ENCODE data around the gene PCDHA1.
"Not testable (repeated sequence)": the region's sequence is repeated elsewhere in the genome, so short reads cannot be mapped to it uniquely, and the experiment has no call there.

PCDHA1 gene

DNA sequence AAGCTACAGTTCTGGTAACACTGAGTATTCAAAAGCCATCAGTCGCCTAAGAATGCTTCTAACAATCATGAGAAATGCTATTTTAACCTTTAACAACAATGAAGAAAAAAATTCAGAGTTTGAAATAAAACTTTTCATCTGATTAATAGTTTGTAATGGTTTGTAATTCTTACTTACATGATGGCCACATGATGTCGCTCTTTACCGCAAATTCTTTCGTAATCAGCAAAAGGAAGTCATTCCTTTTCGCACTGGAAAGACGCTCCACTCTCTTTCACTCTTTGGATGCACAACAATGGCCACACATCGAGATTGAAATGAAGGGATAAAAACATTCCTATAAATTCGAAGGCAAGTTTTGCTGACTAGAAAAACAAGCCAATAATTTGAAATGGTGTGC is 48.1 kb downstream of the PCDHA1 start, which contains the start of gene PCDHA7:
PCDHA7 (plus strand) TSS at position 277 of the 400 bp plus-strand sequence; CDS start at position 392, 115 bp downstream.
- no peak within 1 kb of the TSS for H3K4me3 ChIP-seq (IDR thresholded peaks at IDR 0.05; ENCODE audit: insufficient read depth, low read depth, low read length)
- H3K9ac ChIP-seq: no peak within 1 kb of the TSS
- no peak within 1 kb of the TSS for H2AFZ ChIP-seq (ENCODE audit: low read depth)
- TF ChIP-seq, protein P1, sequence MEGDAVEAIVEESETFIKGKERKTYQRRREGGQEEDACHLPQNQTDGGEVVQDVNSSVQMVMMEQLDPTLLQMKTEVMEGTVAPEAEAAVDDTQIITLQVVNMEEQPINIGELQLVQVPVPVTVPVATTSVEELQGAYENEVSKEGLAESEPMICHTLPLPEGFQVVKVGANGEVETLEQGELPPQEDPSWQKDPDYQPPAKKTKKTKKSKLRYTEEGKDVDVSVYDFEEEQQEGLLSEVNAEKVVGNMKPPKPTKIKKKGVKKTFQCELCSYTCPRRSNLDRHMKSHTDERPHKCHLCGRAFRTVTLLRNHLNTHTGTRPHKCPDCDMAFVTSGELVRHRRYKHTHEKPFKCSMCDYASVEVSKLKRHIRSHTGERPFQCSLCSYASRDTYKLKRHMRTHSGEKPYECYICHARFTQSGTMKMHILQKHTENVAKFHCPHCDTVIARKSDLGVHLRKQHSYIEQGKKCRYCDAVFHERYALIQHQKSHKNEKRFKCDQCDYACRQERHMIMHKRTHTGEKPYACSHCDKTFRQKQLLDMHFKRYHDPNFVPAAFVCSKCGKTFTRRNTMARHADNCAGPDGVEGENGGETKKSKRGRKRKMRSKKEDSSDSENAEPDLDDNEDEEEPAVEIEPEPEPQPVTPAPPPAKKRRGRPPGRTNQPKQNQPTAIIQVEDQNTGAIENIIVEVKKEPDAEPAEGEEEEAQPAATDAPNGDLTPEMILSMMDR (conservative IDR thresholded peaks at IDR 0.05; ENCODE audit: low read depth, low read length): no peak
- H3K36me3 ChIP-seq (ENCODE audit: insufficient read depth): no peaks in the 10 kb centered on the region
- H4K20me1 ChIP-seq (ENCODE audit: insufficient read depth): no peaks in the 10 kb centered on the region
- no peak within 1 kb of the TSS for H3K27ac ChIP-seq
- no peaks in the 10 kb centered on the region for H3K27me3 ChIP-seq (ENCODE audit: insufficient read depth, low read depth)
- no peak within 1 kb of the TSS for H3K4me2 ChIP-seq
- H3K79me2 ChIP-seq (ENCODE audit: insufficient read depth, low read depth): no peaks in the 10 kb centered on the region
- no peaks in the 10 kb centered on the region for H3K4me1 ChIP-seq (ENCODE audit: low read depth, poor library complexity, severe bottlenecking)

DNA sequence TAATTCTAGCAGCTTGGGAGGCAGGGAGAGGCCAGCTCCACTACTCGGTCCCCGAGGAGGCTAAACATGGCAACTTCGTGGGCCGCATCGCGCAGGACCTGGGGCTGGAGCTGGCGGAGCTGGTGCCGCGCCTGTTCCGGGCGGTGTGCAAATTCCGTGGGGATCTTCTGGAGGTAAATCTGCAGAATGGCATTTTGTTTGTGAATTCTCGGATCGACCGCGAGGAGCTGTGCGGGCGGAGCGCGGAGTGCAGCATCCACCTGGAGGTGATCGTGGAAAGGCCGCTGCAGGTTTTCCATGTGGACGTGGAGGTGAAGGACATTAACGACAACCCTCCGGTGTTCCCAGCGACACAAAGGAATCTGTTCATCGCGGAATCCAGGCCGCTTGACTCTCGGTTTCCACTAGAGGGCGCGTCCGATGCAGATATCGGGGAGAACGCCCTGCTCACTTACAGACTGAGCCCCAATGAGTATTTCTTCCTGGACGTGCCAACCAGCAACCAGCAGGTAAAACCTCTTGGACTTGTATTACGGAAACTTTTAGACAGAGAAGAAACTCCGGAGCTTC is 48.6 kb downstream of the PCDHA1 start:
- H3K4me1 ChIP-seq (ENCODE audit: low read depth, poor library complexity, severe bottlenecking); H3K9ac ChIP-seq; H3K27me3 ChIP-seq (ENCODE audit: insufficient read depth, low read depth); H3K27ac ChIP-seq; H3K79me2 ChIP-seq (ENCODE audit: insufficient read depth, low read depth); H3K36me3 ChIP-seq (ENCODE audit: insufficient read depth); H3K4me3 ChIP-seq (IDR thresholded peaks at IDR 0.05; ENCODE audit: insufficient read depth, low read depth, low read length); H3K4me2 ChIP-seq; H4K20me1 ChIP-seq (ENCODE audit: insufficient read depth); H2AFZ ChIP-seq (ENCODE audit: low read depth): not testable (repeated sequence)

DNA sequence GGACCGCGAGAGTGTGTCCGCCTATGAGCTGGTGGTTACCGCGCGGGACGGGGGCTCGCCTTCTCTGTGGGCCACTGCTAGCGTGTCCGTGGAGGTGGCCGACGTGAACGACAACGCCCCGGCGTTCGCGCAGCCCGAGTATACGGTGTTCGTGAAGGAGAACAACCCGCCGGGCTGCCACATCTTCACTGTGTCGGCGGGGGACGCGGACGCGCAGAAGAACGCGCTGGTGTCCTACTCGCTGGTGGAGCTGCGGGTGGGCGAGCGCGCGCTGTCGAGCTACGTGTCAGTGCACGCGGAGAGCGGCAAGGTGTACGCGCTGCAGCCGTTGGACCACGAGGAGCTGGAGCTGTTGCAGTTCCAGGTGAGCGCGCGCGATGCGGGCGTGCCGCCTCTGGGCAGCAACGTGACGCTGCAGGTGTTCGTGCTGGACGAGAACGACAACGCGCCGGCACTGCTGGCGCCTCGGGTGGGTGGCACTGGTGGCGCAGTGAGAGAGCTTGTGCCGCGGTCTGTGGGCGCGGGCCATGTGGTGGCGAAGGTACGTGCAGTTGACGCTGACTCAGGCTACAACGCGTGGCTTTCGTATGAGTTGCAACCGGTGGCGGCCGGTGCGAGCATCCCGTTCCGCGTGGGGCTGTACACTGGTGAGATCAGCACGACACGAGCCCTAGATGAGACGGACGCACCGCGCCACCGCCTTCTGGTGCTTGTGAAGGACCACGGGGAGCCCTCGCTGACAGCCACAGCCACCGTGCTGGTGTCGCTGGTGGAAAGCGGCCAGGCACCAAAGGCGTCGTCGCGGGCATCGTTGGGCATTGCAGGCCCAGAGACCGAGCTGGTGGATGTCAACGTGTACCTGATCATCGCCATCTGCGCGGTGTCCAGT is 49.9 kb downstream of the PCDHA1 start:
- H3K4me3 ChIP-seq (IDR thresholded peaks at IDR 0.05; ENCODE audit: insufficient read depth, low read depth, low read length): no peak overlapping the region
- no peak overlapping the region for H2AFZ ChIP-seq (ENCODE audit: low read depth)
- no peaks in the 10 kb centered on the region for H4K20me1 ChIP-seq (ENCODE audit: insufficient read depth)
- H3K79me2 ChIP-seq (ENCODE audit: insufficient read depth, low read depth): no peaks in the 10 kb centered on the region
- no peaks in the 10 kb centered on the region for H3K4me1 ChIP-seq (ENCODE audit: low read depth, poor library complexity, severe bottlenecking)
- TF ChIP-seq, protein P1 (conservative IDR thresholded peaks at IDR 0.05; ENCODE audit: low read depth, low read length): no peak
- H3K27me3 ChIP-seq (ENCODE audit: insufficient read depth, low read depth): no peaks in the 10 kb centered on the region
- no peak overlapping the region for H3K27ac ChIP-seq
- no peak overlapping the region for H3K9ac ChIP-seq
- H3K36me3 ChIP-seq (ENCODE audit: insufficient read depth): no peaks in the 10 kb centered on the region
- no peak overlapping the region for H3K4me2 ChIP-seq

DNA sequence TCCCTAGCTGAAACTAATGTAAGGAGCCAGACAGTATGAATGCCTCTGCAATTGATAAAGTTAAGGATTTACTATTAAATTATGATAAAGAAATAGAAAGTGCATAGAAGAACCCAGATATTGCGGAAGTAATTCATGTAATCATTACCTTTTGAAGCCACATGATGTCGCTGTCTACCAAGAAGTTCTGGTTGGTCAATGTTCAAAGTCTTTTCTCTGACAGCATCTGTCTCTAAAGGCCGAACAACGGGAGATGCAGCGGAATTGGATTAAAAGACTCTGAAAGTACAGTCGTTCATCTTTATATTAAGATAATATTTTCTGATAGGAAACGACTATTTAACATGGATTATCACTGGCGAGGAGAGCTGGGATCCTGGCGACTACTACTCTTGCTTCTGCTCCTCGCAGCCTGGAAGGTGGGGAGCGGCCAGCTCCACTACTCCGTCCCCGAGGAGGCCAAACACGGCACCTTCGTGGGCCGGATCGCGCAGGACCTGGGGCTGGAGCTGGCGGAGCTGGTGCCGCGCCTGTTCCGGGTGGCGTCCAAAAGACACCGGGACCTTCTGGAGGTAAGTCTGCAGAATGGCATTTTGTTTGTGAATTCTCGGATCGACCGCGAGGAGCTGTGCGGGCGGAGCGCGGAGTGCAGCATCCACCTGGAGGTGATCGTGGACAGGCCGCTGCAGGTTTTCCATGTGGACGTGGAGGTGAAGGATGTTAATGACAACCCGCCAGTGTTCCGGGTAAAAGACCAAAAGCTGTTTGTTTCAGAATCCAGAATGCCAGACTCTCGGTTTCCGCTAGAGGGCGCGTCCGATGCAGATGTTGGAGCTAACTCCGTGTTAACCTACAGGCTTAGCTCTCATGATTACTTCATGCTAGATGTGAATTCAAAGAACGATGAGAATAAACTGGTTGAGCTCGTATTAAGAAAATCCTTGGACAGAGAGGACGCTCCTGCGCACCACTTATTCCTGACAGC is 55.3 kb downstream of the PCDHA1 start, which contains the start of gene PCDHA8:
PCDHA8 (plus strand) TSS at position 210 of the 985 bp plus-strand sequence; CDS start at position 345, 135 bp downstream.
- Histone ChIP-seq H3K4me1 (ENCODE audit: low read depth, poor library complexity, severe bottlenecking) (no peaks in the 10 kb centered on the region), H3K79me2 (ENCODE audit: insufficient read depth, low read depth) (no peaks in the 10 kb centered on the region), H3K36me3 (ENCODE audit: insufficient read depth) (no peaks in the 10 kb centered on the region), H3K27ac (no peak within 1 kb of the TSS), H3K9ac (no peak within 1 kb of the TSS), H4K20me1 (ENCODE audit: insufficient read depth) (no peaks in the 10 kb centered on the region), H3K27me3 (ENCODE audit: insufficient read depth, low read depth) (no peaks in the 10 kb centered on the region), H3K4me3 (IDR thresholded peaks at IDR 0.05; ENCODE audit: insufficient read depth, low read depth, low read length) (no peak within 1 kb of the TSS), H2AFZ (ENCODE audit: low read depth) (no peak within 1 kb of the TSS), H3K4me2 (no peak within 1 kb of the TSS)
- TF ChIP-seq, protein P1 (conservative IDR thresholded peaks at IDR 0.05; ENCODE audit: low read depth, low read length): 0 out of 2 replicates have a peak, but pooled peaks have one; percentile 27

Data from KMS-11 (cell line).